IMR-90 (cell line): ENCODE measurements around the gene ZNF80. TPM values are rescaled to one million over a fixed set of nuclear protein-coding genes. Genes with fewer than 3 reads are reported as not detected.
A peak's percentile ranks its signal among the peaks of the same experiment; 100 is the strongest.

Experiments
- ATAC-seq: fragments of 200-7000 bp; cut with Tn5 transposase; 2 replicates; pipeline ENCODE4 v1.9.1; 2020; ENCODE audit warnings: low read depth, mild to moderate bottlenecking, moderate library complexity
- BruUV-seq: library from RNA; stranded (reverse); fragments of 400-500 nt; replicated peaks from 2 replicates; lab custom pipeline; 2021; lab: Mats Ljungman, UMichigan
- CTCF ChIA-PET: fragments of 300-600 bp; formaldehyde crosslinking; extraction: SDS; loops from one replicate; lab custom pipeline; 2021; ENCODE audit warnings: antibody characterized with exemption; lab: Yijun Ruan, JAX
- POLR2A ChIA-PET: fragments of 300-600 bp; sonication (Branson Sonifier 250); formaldehyde crosslinking; loops from one replicate; lab custom pipeline; 2022; ENCODE audit warnings: antibody characterized with exemption; ENCODE audit not compliant: unreplicated experiment; lab: Charles Lee
- DNase-seq: peaks from one replicate; pipeline ENCODE4 v3.0.0; 2013
- H2AFZ ChIP-seq: replicated peaks from 2 replicates; pipeline ENCODE3; 2013; ENCODE audit warnings: low read length, mild to moderate bottlenecking; ENCODE audit not compliant: poor library complexity
- H2AK5ac ChIP-seq: 2 replicates; pipeline ENCODE4 v1.6.1; 2013; ENCODE audit warnings: low read depth, low read length, inconsistent platforms
- H2AK9ac ChIP-seq: replicated peaks from 2 replicates; pipeline ENCODE3; 2013; ENCODE audit warnings: mild to moderate bottlenecking, low read depth, low read length, moderate library complexity; ENCODE audit not compliant: poor library complexity
- H2BK120ac ChIP-seq: 2 replicates; pipeline ENCODE4 v1.6.1; 2013; ENCODE audit warnings: low read depth, low read length, inconsistent platforms
- H2BK15ac ChIP-seq: 3 replicates; pipeline ENCODE4 v1.6.1; 2013; ENCODE audit warnings: low read depth, low read length, inconsistent platforms
- H2BK20ac ChIP-seq: 2 replicates; pipeline ENCODE4 v1.6.1; 2013; ENCODE audit warnings: low read depth, mild to moderate bottlenecking, inconsistent platforms, low read length, moderate library complexity
- H2BK5ac ChIP-seq: 2 replicates; pipeline ENCODE4 v1.6.1; 2013; ENCODE audit warnings: mild to moderate bottlenecking, low read depth, low read length, inconsistent platforms; ENCODE audit not compliant: poor library complexity, severe bottlenecking
- H3K14ac ChIP-seq: replicated peaks from 2 replicates; pipeline ENCODE4 v1.6.1; 2013; ENCODE audit warnings: low read depth, low read length, inconsistent platforms
- H3K18ac ChIP-seq: 2 replicates; pipeline ENCODE4 v1.6.1; 2013; ENCODE audit warnings: low read depth, low read length, control low read depth
- H3K23ac ChIP-seq: 2 replicates; pipeline ENCODE4 v1.6.1; 2013; ENCODE audit warnings: low read depth, low read length, inconsistent platforms
- H3K27ac ChIP-seq: 2 replicates; pipeline ENCODE4 v1.5.1; 2013; ENCODE audit warnings: mild to moderate bottlenecking, control low read depth, low read length; ENCODE audit not compliant: insufficient read depth
- H3K27me3 ChIP-seq: 2 replicates; pipeline ENCODE4 v1.6.1; 2013; ENCODE audit warnings: low read length; ENCODE audit not compliant: control insufficient read depth, insufficient read depth
- H3K36me3 ChIP-seq: 2 replicates; pipeline ENCODE4 v1.6.1; 2013; ENCODE audit warnings: low read length, mixed read lengths; ENCODE audit not compliant: control insufficient read depth, insufficient read depth
- H3K4ac ChIP-seq: 2 replicates; pipeline ENCODE4 v1.6.1; 2013; ENCODE audit warnings: low read depth, low read length, inconsistent platforms
- H3K4me1 ChIP-seq: 2 replicates; pipeline ENCODE4 v1.6.1; 2013; ENCODE audit warnings: low read length, mixed read lengths; ENCODE audit not compliant: control insufficient read depth, insufficient read depth
- H3K4me2 ChIP-seq: 2 replicates; pipeline ENCODE4 v1.6.1; 2013; ENCODE audit warnings: low read depth, mild to moderate bottlenecking, control low read depth, low read length, moderate library complexity
- H3K4me3 ChIP-seq: 2 replicates; pipeline ENCODE4 v1.5.1; 2013; ENCODE audit warnings: low read depth, mild to moderate bottlenecking, control low read depth, low read length, moderate library complexity; ENCODE audit not compliant: insufficient read depth
- H3K56ac ChIP-seq: 2 replicates; pipeline ENCODE4 v1.6.1; 2013; ENCODE audit warnings: low read length, inconsistent platforms; ENCODE audit not compliant: insufficient read depth; ENCODE audit errors: extremely low read depth
- H3K79me1 ChIP-seq, 2 experiments: 2 replicates each; pipeline ENCODE4 v1.6.1; 2013; ENCODE audit warnings: low read length in 2 of 2, inconsistent platforms in 1 of 2, low read depth in 1 of 2
- H3K9ac ChIP-seq: 2 replicates; pipeline ENCODE4 v1.6.1; 2013; ENCODE audit warnings: low read depth, low read length, control low read depth
- H3K9me1 ChIP-seq: 2 replicates; pipeline ENCODE4 v1.6.1; 2013; ENCODE audit warnings: low read length, inconsistent platforms; ENCODE audit not compliant: insufficient read depth
- H3K9me3 ChIP-seq: 2 replicates; pipeline ENCODE4 v1.6.1; 2013; ENCODE audit warnings: low read length; ENCODE audit not compliant: control insufficient read depth, insufficient read depth
- H4K20me1 ChIP-seq: 2 replicates; pipeline ENCODE4 v1.6.1; 2013; ENCODE audit warnings: low read length, inconsistent platforms; ENCODE audit not compliant: insufficient read depth
- H4K5ac ChIP-seq: 2 replicates; pipeline ENCODE4 v1.6.1; 2013; ENCODE audit warnings: mild to moderate bottlenecking, low read depth, low read length, control low read depth
- H4K8ac ChIP-seq, 2 experiments: 2 replicates each; pipeline ENCODE4 v1.6.1; 2013; ENCODE audit warnings: low read depth in 2 of 2, low read length in 2 of 2, control low read depth in 1 of 2, inconsistent platforms in 1 of 2
- H4K91ac ChIP-seq: 2 replicates; pipeline ENCODE4 v1.6.1; 2013; ENCODE audit warnings: low read depth, low read length, inconsistent platforms; ENCODE audit not compliant: insufficient read depth
- BHLHE40 ChIP-seq: fragments of 150-350 bp; IDR thresholded peaks from 2 replicates; pipeline ENCODE4 v1.6.1; 2016; ENCODE audit warnings: mild to moderate bottlenecking, low read depth, low read length
- CEBPB ChIP-seq: IDR thresholded peaks from 2 replicates; pipeline ENCODE4 v1.6.1; 2012; ENCODE audit warnings: low read depth, low read length, improper control_type of control experiment
- CHD1 ChIP-seq: IDR thresholded peaks from 2 replicates; pipeline ENCODE4 v1.6.1; 2012; ENCODE audit warnings: low read depth, low read length, improper control_type of control experiment
- FOS ChIP-seq: fragments of 150-350 bp; IDR thresholded peaks from 2 replicates; pipeline ENCODE4 v1.6.1; 2016; ENCODE audit warnings: low read depth, low read length
- MAFK ChIP-seq: IDR thresholded peaks from 2 replicates; pipeline ENCODE4 v1.6.1; 2012; ENCODE audit warnings: low read depth, low read length, improper control_type of control experiment
- MAZ ChIP-seq: IDR thresholded peaks from 2 replicates; pipeline ENCODE4 v1.6.1; 2012; ENCODE audit warnings: low read depth, mild to moderate bottlenecking, low read length, improper control_type of control experiment, moderate library complexity, borderline replicate concordance
- NFE2L2 ChIP-seq: fragments of 150-350 bp; IDR thresholded peaks from 2 replicates; pipeline ENCODE4 v1.6.1; 2016; ENCODE audit warnings: low read depth, mild to moderate bottlenecking, low read length
- POLR2A ChIP-seq: IDR thresholded peaks from 2 replicates; pipeline ENCODE4 v1.6.1; 2012; ENCODE audit warnings: mild to moderate bottlenecking, low read depth, low read length
- RAD21 ChIP-seq: IDR thresholded peaks from 2 replicates; pipeline ENCODE4 v1.6.1; 2012; ENCODE audit warnings: low read length, improper control_type of control experiment
- RCOR1 ChIP-seq: IDR thresholded peaks from 2 replicates; pipeline ENCODE4 v1.6.1; 2012; ENCODE audit warnings: mild to moderate bottlenecking, low read length, improper control_type of control experiment; ENCODE audit not compliant: insufficient replicate concordance
- SMC3 ChIP-seq: fragments of 150-350 bp; IDR thresholded peaks from 2 replicates; pipeline ENCODE4 v1.6.1; 2016; ENCODE audit warnings: low read depth, mild to moderate bottlenecking, antibody characterized with exemption, low read length, moderate library complexity
- WGBS, 2 experiments: methylation state at CpG; one replicate each; pipeline versions ENCODE4 v1.1.5 to v1.1.7; 2013; ENCODE audit warnings: missing lambda C conversion rate in 2 of 2; ENCODE audit not compliant: insufficient read length in 1 of 2; ENCODE audit errors: extremely low coverage in 2 of 2; 5-methylcytosine and 5-hydroxymethylcytosine counted together
- dilution Hi-C: fragments of 300-500 bp; cut with HindIII; formaldehyde crosslinking; loops from one replicate; pipeline ENCODE4 v1.14.3; 2018; ENCODE audit warnings: low sequenced_read_pairs; ENCODE audit not compliant: unreplicated experiment
- in situ Hi-C: fragments of 300-500 bp; cut with MboI; formaldehyde crosslinking; loops from 3 replicates; pipeline ENCODE4 v1.14.3; 2019; ENCODE audit warnings: low sequenced_read_pairs, inconsistent platforms, mixed read lengths
- intact Hi-C: fragments of 100-400 bp; cut with micrococcal nuclease; formaldehyde crosslinking; loops from 2 replicates; pipeline ENCODE4 v1.10.0; 2022
- polyA plus RNA-seq, 3 experiments: library from polyadenylated mRNA; depleted of rRNA; stranded (reverse); fragments of >200 nt; gene quantifications; 2 replicates each; pipeline ENCODE4 v1.2.3, GENCODE V29; 2012; ENCODE audit warnings: low replicate concordance in 1 of 3
- total RNA-seq: library from RNA; depleted of rRNA; stranded (reverse); fragments of >200 nt; gene quantifications from 2 replicates; pipeline ENCODE4 v1.2.3, GENCODE V29; 2012
- TF ChIP-seq, protein P1 (sequence below): conservative IDR thresholded peaks from 2 replicates; pipeline ENCODE4 v1.5.1; 2012; ENCODE audit warnings: mild to moderate bottlenecking, low read depth, low read length, improper control_type of control experiment
- TF ChIP-seq, protein P2 (sequence below): fragments of 150-350 bp; IDR thresholded peaks from 2 replicates; pipeline ENCODE4 v1.6.1; 2017; ENCODE audit warnings: mild to moderate bottlenecking, antibody characterized with exemption, low read length, low read depth
- TF ChIP-seq, protein P3 (sequence below): fragments of 150-350 bp; IDR thresholded peaks from 2 replicates; pipeline ENCODE4 v1.6.1; 2016; ENCODE audit warnings: low read depth, mild to moderate bottlenecking, low read length, moderate library complexity, borderline replicate concordance

The ZNF80 gene
- total and polyA plus RNA-seq, 2 of the 4 experiments (the other 2 are of a cell fraction) = not detected

DNA sequence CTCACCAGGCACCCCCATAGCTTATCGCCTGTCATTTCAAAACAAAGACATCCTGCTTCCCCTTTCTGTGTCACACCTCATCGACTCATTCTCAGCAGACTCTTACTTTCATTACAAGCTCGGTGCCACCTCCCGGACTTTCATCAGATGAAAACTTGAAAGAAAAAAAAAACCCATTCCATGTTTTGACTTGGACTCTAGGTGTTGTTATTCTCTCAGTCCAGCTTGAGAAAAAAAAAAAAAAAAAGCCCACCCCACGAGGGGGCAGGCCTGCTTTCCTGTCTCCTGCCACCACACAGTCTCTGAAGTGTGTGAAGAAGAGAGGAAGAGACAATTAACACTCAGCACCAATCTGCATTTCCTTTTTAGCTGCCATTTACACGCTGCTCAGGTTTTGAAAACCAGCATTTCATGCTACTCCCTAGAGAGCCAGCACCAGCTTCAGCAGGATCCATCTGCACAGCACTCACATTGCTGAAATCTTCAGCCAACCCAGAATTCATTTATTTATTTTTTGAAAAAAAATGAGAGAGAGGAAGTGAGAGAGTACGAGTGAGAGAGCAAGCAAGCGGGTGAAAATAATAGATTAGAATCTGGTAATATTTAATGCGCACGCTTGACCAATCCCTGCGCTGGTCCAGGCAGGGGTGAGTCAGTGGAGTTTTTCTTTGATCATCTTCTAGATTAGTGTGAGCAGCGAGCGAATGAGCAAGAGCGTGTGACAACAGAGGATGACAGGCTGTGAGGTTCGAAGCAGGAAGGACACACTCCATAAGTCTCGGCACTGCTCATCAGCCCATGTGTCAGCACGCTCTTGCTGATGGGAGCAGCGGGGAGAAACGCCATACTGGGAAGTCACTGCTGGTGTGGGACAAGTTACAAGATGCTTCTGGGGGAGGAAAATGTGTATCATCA, 23.5 kb downstream of the ZNF80 start:
- no peak overlapping the region for H2BK5ac ChIP-seq
- H3K18ac ChIP-seq = no peak overlapping the region
- no peak overlapping the region for H4K5ac ChIP-seq
- H3K23ac ChIP-seq = no peak overlapping the region
- dilution Hi-C loops = no loop called here
- H3K9ac ChIP-seq = no peak overlapping the region
- no peaks in the 10 kb centered on the region for H4K20me1 ChIP-seq
- H2AFZ ChIP-seq = peak overlapping the region; percentile 71
- H3K79me1 ChIP-seq = no peaks in the 10 kb centered on the region
- H3K4ac ChIP-seq = no peak overlapping the region
- no peak overlapping the region for H2AK9ac ChIP-seq
- WGBS, 2 experiments = 0% methylated on average over 8 of the region's 19 CpGs; no CpG with 5 or more reads in 1 of the 2 experiments
- H3K4me3 ChIP-seq = peak overlapping the region; percentile 4; the same call in 1 of the 2 replicates
- in situ Hi-C loops = no loop called here
- intact Hi-C loops = no loop called here
- H3K27ac ChIP-seq = no peak overlapping the region
- H2BK120ac ChIP-seq = no peak overlapping the region
- peaks cover 13% of the 10 kb centered on the region for H3K27me3 ChIP-seq
- no peaks in the 10 kb centered on the region for H3K36me3 ChIP-seq
- H3K9me1 ChIP-seq = no peaks in the 10 kb centered on the region
- H3K9me3 ChIP-seq = no peaks in the 10 kb centered on the region
- H2BK20ac ChIP-seq = no peak overlapping the region
- BruUV-seq = no TSS peak
- no peak overlapping the region for H2BK15ac ChIP-seq
- H3K14ac ChIP-seq = no peak overlapping the region
- DNase-seq (peak; percentile 78), ATAC-seq (peak; percentile 85)
- no peak overlapping the region for H2AK5ac ChIP-seq
- peak overlapping the region; percentile 68 for H3K4me2 ChIP-seq
- H3K56ac ChIP-seq = no peak overlapping the region
- H4K91ac ChIP-seq = no peak overlapping the region
- H4K8ac ChIP-seq = no peak overlapping the region
- no peaks in the 10 kb centered on the region for H3K4me1 ChIP-seq
- ChIA-PET POLR2A (interaction anchor here (0.6 kb wide), 1 partner anchor 1570 kb away, joined by 4 read pairs; no protein-coding TSS in a partner anchor), CTCF (interaction anchor here (0.5 to 1.6 kb wide), 8 partner anchors 8 to 1662 kb away, joined by 3 to 9 read pairs (median 5); no protein-coding TSS in a partner anchor)
- TF ChIP-seq BHLHE40 (no peak), MAZ (no peak), POLR2A (no peak), SMC3 (no peak), MAFK (no peak), RAD21 (no peak), CHD1 (no peak), RCOR1 (no peak), CEBPB (no peak), NFE2L2 (no peak), FOS (no peak)
- TF ChIP-seq, protein P1, sequence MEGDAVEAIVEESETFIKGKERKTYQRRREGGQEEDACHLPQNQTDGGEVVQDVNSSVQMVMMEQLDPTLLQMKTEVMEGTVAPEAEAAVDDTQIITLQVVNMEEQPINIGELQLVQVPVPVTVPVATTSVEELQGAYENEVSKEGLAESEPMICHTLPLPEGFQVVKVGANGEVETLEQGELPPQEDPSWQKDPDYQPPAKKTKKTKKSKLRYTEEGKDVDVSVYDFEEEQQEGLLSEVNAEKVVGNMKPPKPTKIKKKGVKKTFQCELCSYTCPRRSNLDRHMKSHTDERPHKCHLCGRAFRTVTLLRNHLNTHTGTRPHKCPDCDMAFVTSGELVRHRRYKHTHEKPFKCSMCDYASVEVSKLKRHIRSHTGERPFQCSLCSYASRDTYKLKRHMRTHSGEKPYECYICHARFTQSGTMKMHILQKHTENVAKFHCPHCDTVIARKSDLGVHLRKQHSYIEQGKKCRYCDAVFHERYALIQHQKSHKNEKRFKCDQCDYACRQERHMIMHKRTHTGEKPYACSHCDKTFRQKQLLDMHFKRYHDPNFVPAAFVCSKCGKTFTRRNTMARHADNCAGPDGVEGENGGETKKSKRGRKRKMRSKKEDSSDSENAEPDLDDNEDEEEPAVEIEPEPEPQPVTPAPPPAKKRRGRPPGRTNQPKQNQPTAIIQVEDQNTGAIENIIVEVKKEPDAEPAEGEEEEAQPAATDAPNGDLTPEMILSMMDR = no peak
- TF ChIP-seq, protein P2, sequence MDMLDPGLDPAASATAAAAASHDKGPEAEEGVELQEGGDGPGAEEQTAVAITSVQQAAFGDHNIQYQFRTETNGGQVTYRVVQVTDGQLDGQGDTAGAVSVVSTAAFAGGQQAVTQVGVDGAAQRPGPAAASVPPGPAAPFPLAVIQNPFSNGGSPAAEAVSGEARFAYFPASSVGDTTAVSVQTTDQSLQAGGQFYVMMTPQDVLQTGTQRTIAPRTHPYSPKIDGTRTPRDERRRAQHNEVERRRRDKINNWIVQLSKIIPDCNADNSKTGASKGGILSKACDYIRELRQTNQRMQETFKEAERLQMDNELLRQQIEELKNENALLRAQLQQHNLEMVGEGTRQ = no peak; the same call in 1 of the 2 replicates
- TF ChIP-seq, protein P3, sequence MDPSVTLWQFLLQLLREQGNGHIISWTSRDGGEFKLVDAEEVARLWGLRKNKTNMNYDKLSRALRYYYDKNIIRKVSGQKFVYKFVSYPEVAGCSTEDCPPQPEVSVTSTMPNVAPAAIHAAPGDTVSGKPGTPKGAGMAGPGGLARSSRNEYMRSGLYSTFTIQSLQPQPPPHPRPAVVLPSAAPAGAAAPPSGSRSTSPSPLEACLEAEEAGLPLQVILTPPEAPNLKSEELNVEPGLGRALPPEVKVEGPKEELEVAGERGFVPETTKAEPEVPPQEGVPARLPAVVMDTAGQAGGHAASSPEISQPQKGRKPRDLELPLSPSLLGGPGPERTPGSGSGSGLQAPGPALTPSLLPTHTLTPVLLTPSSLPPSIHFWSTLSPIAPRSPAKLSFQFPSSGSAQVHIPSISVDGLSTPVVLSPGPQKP = no peak
